ENCODE data around the gene FCAMR. TPM values are rescaled to one million over a fixed set of nuclear protein-coding genes. Genes with fewer than 3 reads are reported as not detected.

Gene FCAMR
- total and polyA plus RNA-seq, 4 donors: 0.14 to 0.59 (median 0.39) TPM

- no peak for DNase-seq (ENCODE audit: low spot score)
- no peaks in the 10 kb centered on the region for H3K27me3 ChIP-seq (ENCODE audit: control insufficient read depth in 4 of 4, insufficient read depth in 4 of 4, low read length in 3 of 4)
- H3K9ac ChIP-seq (ENCODE audit: low read depth in 1 of 2, low read length in 2 of 2): no peak overlapping the region
- no peak for TF ChIP-seq REST (IDR thresholded peaks at IDR 0.05)
- TF ChIP-seq EGR1 (IDR thresholded peaks at IDR 0.05; ENCODE audit: low read depth in 2 of 2): no peak
- TF ChIP-seq JUND (IDR thresholded peaks at IDR 0.05): no peak
- TF ChIP-seq, protein P1, sequence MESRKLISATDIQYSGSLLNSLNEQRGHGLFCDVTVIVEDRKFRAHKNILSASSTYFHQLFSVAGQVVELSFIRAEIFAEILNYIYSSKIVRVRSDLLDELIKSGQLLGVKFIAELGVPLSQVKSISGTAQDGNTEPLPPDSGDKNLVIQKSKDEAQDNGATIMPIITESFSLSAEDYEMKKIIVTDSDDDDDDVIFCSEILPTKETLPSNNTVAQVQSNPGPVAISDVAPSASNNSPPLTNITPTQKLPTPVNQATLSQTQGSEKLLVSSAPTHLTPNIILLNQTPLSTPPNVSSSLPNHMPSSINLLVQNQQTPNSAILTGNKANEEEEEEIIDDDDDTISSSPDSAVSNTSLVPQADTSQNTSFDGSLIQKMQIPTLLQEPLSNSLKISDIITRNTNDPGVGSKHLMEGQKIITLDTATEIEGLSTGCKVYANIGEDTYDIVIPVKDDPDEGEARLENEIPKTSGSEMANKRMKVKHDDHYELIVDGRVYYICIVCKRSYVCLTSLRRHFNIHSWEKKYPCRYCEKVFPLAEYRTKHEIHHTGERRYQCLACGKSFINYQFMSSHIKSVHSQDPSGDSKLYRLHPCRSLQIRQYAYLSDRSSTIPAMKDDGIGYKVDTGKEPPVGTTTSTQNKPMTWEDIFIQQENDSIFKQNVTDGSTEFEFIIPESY (IDR thresholded peaks at IDR 0.05): no peak
- no peak for TF ChIP-seq FOXA1 (IDR thresholded peaks at IDR 0.05)
- TF ChIP-seq NR2F2 (IDR thresholded peaks at IDR 0.05): no peak
- no peak for TF ChIP-seq HNF4A (conservative IDR thresholded peaks at IDR 0.05)
- TF ChIP-seq HNF4G (IDR thresholded peaks at IDR 0.05): no peak
- TF ChIP-seq FOXA2 (IDR thresholded peaks at IDR 0.05): no peak
- TF ChIP-seq, protein P2, sequence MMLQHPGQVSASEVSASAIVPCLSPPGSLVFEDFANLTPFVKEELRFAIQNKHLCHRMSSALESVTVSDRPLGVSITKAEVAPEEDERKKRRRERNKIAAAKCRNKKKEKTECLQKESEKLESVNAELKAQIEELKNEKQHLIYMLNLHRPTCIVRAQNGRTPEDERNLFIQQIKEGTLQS (IDR thresholded peaks at IDR 0.05): no peak
- TF ChIP-seq RXRA (IDR thresholded peaks at IDR 0.05): no peak
- TF ChIP-seq YY1 (IDR thresholded peaks at IDR 0.05): no peak
- TF ChIP-seq TAF1 (conservative IDR thresholded peaks at IDR 0.05): no peak
- TF ChIP-seq GABPA (IDR thresholded peaks at IDR 0.05 in 1 of 2, conservative IDR thresholded peaks at IDR 0.05 in 1 of 2): no peak
- TF ChIP-seq, protein P3, sequence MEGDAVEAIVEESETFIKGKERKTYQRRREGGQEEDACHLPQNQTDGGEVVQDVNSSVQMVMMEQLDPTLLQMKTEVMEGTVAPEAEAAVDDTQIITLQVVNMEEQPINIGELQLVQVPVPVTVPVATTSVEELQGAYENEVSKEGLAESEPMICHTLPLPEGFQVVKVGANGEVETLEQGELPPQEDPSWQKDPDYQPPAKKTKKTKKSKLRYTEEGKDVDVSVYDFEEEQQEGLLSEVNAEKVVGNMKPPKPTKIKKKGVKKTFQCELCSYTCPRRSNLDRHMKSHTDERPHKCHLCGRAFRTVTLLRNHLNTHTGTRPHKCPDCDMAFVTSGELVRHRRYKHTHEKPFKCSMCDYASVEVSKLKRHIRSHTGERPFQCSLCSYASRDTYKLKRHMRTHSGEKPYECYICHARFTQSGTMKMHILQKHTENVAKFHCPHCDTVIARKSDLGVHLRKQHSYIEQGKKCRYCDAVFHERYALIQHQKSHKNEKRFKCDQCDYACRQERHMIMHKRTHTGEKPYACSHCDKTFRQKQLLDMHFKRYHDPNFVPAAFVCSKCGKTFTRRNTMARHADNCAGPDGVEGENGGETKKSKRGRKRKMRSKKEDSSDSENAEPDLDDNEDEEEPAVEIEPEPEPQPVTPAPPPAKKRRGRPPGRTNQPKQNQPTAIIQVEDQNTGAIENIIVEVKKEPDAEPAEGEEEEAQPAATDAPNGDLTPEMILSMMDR (IDR thresholded peaks at IDR 0.05; ENCODE audit: low read depth, low read length, missing input control): no peak
- TF ChIP-seq, protein P4, sequence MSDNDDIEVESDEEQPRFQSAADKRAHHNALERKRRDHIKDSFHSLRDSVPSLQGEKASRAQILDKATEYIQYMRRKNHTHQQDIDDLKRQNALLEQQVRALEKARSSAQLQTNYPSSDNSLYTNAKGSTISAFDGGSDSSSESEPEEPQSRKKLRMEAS (IDR thresholded peaks at IDR 0.05): no peak
- no peak for TF ChIP-seq RAD21 (IDR thresholded peaks at IDR 0.05)
- no peak for TF ChIP-seq SP1 (IDR thresholded peaks at IDR 0.05)
- H3K36me3 ChIP-seq (ENCODE audit: control insufficient read depth in 4 of 4, insufficient read depth in 3 of 4, low read depth in 1 of 4, low read length in 3 of 4): peaks cover 0 to 10% (median 0%) of the 10 kb centered on the region in 4 donors
- H3K4me1 ChIP-seq (ENCODE audit: control insufficient read depth in 4 of 4, insufficient read depth in 4 of 4, low read length in 3 of 4): peaks cover 6 to 33% (median 29%) of the 10 kb centered on the region in 4 donors
- no peak overlapping the region for H3K27ac ChIP-seq (ENCODE audit: low read depth in 1 of 2, low read length in 2 of 2)
- 96% methylated on average over 2 of the region's 2 CpGs for WGBS
- H3K4me3 ChIP-seq (ENCODE audit: low read depth in 1 of 3, low read length in 3 of 3): no peak overlapping the region
- H3K9me3 ChIP-seq (ENCODE audit: control insufficient read depth in 4 of 4, low read length in 3 of 4): no peaks in the 10 kb centered on the region
Measured at GRCh38 chr1:206965781-206966180, 4.5 kb downstream of the FCAMR start.
